ENCODE results near the gene C15orf40. TPM values are rescaled to one million over a fixed set of nuclear protein-coding genes. Genes with fewer than 3 reads are reported as not detected.
A peak's percentile ranks its signal among the peaks of the same experiment; 100 is the strongest.

C15orf40 gene
- total and polyA plus RNA-seq, 9 of the 15 experiments (the other 6 are each of a cell fraction or from before 2014, with no cell fraction given) = 15.9 to 52.0 (median 27.0) TPM

DNA sequence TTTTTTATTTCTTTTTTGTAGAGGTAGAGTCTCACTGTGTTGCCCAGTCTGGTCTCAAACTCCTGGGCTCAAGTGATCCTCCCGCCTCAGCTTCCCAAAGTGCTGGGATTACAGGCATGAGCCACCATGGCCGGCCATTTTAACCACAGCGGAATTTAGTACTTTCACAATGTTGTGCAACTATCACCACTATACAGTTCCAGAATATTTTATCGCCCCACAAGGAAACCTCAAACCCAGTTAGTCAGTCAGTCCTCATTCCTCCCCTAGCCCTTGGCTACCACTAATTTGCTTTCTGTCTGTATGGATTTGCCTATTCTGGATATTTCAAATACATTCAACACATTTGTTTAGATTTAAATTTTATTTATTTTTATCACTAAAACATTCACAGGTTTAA lies 43.4 kb downstream of the C15orf40 start (continued):
- TF ChIP-seq, protein P1, sequence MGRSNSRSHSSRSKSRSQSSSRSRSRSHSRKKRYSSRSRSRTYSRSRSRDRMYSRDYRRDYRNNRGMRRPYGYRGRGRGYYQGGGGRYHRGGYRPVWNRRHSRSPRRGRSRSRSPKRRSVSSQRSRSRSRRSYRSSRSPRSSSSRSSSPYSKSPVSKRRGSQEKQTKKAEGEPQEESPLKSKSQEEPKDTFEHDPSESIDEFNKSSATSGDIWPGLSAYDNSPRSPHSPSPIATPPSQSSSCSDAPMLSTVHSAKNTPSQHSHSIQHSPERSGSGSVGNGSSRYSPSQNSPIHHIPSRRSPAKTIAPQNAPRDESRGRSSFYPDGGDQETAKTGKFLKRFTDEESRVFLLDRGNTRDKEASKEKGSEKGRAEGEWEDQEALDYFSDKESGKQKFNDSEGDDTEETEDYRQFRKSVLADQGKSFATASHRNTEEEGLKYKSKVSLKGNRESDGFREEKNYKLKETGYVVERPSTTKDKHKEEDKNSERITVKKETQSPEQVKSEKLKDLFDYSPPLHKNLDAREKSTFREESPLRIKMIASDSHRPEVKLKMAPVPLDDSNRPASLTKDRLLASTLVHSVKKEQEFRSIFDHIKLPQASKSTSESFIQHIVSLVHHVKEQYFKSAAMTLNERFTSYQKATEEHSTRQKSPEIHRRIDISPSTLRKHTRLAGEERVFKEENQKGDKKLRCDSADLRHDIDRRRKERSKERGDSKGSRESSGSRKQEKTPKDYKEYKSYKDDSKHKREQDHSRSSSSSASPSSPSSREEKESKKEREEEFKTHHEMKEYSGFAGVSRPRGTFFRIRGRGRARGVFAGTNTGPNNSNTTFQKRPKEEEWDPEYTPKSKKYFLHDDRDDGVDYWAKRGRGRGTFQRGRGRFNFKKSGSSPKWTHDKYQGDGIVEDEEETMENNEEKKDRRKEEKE (IDR thresholded peaks at IDR 0.05; ENCODE audit: borderline replicate concordance in 1 of 2, control insufficient read depth in 1 of 2, low read depth in 2 of 2, low read length in 1 of 2) = no peak
- TF ChIP-seq ZNF311 (CRISPR knock-in tag; IDR thresholded peaks at IDR 0.05) = no peak
- TF ChIP-seq CSDE1 (IDR thresholded peaks at IDR 0.05) = no peak
- TF ChIP-seq ZNF121 (CRISPR knock-in tag; conservative IDR thresholded peaks at IDR 0.05) = no peak
- TF ChIP-seq RAD21 (CRISPR knock-in tag; conservative IDR thresholded peaks at IDR 0.05 in 1 of 2, IDR thresholded peaks at IDR 0.05 in 1 of 2) = no peak
- TF ChIP-seq CEBPB (tag; IDR thresholded peaks at IDR 0.05) = peak; percentile 72
- TF ChIP-seq CEBPG (CRISPR knock-in tag; IDR thresholded peaks at IDR 0.05) = 0 out of 2 replicates have a peak, but pooled peaks have one; percentile 40
- TF ChIP-seq CEBPG (tag; conservative IDR thresholded peaks at IDR 0.05 in 1 of 2, IDR thresholded peaks at IDR 0.05 in 1 of 2) = peak; percentile 79 to 80
- TF ChIP-seq, protein P2, sequence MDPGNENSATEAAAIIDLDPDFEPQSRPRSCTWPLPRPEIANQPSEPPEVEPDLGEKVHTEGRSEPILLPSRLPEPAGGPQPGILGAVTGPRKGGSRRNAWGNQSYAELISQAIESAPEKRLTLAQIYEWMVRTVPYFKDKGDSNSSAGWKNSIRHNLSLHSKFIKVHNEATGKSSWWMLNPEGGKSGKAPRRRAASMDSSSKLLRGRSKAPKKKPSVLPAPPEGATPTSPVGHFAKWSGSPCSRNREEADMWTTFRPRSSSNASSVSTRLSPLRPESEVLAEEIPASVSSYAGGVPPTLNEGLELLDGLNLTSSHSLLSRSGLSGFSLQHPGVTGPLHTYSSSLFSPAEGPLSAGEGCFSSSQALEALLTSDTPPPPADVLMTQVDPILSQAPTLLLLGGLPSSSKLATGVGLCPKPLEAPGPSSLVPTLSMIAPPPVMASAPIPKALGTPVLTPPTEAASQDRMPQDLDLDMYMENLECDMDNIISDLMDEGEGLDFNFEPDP (CRISPR knock-in tag; IDR thresholded peaks at IDR 0.05) = no peak
- TF ChIP-seq, protein P3, sequence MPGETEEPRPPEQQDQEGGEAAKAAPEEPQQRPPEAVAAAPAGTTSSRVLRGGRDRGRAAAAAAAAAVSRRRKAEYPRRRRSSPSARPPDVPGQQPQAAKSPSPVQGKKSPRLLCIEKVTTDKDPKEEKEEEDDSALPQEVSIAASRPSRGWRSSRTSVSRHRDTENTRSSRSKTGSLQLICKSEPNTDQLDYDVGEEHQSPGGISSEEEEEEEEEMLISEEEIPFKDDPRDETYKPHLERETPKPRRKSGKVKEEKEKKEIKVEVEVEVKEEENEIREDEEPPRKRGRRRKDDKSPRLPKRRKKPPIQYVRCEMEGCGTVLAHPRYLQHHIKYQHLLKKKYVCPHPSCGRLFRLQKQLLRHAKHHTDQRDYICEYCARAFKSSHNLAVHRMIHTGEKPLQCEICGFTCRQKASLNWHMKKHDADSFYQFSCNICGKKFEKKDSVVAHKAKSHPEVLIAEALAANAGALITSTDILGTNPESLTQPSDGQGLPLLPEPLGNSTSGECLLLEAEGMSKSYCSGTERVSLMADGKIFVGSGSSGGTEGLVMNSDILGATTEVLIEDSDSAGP (CRISPR knock-in tag; IDR thresholded peaks at IDR 0.05) = no peak
- no peak for TF ChIP-seq ETS2 (tag; IDR thresholded peaks at IDR 0.05; ENCODE audit: borderline replicate concordance, poor library complexity, severe bottlenecking)
- TF ChIP-seq BHLHE40 (IDR thresholded peaks at IDR 0.05; ENCODE audit: low read length) = no peak
- no peak for TF ChIP-seq ZNF778 (CRISPR knock-in tag; IDR thresholded peaks at IDR 0.05)
- no peak for TF ChIP-seq SP2 (IDR thresholded peaks at IDR 0.05; ENCODE audit: extremely low read depth, low read depth, low read length, poor library complexity, severe bottlenecking)
- TF ChIP-seq, protein P4, sequence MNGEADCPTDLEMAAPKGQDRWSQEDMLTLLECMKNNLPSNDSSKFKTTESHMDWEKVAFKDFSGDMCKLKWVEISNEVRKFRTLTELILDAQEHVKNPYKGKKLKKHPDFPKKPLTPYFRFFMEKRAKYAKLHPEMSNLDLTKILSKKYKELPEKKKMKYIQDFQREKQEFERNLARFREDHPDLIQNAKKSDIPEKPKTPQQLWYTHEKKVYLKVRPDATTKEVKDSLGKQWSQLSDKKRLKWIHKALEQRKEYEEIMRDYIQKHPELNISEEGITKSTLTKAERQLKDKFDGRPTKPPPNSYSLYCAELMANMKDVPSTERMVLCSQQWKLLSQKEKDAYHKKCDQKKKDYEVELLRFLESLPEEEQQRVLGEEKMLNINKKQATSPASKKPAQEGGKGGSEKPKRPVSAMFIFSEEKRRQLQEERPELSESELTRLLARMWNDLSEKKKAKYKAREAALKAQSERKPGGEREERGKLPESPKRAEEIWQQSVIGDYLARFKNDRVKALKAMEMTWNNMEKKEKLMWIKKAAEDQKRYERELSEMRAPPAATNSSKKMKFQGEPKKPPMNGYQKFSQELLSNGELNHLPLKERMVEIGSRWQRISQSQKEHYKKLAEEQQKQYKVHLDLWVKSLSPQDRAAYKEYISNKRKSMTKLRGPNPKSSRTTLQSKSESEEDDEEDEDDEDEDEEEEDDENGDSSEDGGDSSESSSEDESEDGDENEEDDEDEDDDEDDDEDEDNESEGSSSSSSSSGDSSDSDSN (IDR thresholded peaks at IDR 0.05; ENCODE audit: borderline replicate concordance in 1 of 2, low read depth in 2 of 2, low read length in 2 of 2) = no peak

Data from K562 (cell line).